IMR-90 (cell line): ENCODE data around the gene ADAMTS17. TPM values are rescaled to one million over a fixed set of nuclear protein-coding genes. Genes with fewer than 3 reads are reported as not detected.

Experiments
- ATAC-seq: fragments of 200-7000 bp; cut with Tn5 transposase; 2 replicates; pipeline ENCODE4 v1.9.1; 2020; ENCODE audit warnings: low read depth, mild to moderate bottlenecking, moderate library complexity
- BruUV-seq: library from RNA; stranded (reverse); fragments of 400-500 nt; replicated peaks from 2 replicates; lab custom pipeline; 2021; lab: Mats Ljungman, UMichigan
- CTCF ChIA-PET: fragments of 300-600 bp; formaldehyde crosslinking; extraction: SDS; loops from one replicate; lab custom pipeline; 2021; ENCODE audit warnings: antibody characterized with exemption; lab: Yijun Ruan, JAX
- POLR2A ChIA-PET: fragments of 300-600 bp; sonication (Branson Sonifier 250); formaldehyde crosslinking; loops from one replicate; lab custom pipeline; 2022; ENCODE audit warnings: antibody characterized with exemption; ENCODE audit not compliant: unreplicated experiment; lab: Charles Lee
- DNase-seq: peaks from one replicate; pipeline ENCODE4 v3.0.0; 2013
- H2AFZ ChIP-seq: replicated peaks from 2 replicates; pipeline ENCODE3; 2013; ENCODE audit warnings: low read length, mild to moderate bottlenecking; ENCODE audit not compliant: poor library complexity
- H2AK5ac ChIP-seq: 2 replicates; pipeline ENCODE4 v1.6.1; 2013; ENCODE audit warnings: low read depth, low read length, inconsistent platforms
- H2AK9ac ChIP-seq: replicated peaks from 2 replicates; pipeline ENCODE3; 2013; ENCODE audit warnings: mild to moderate bottlenecking, low read depth, low read length, moderate library complexity; ENCODE audit not compliant: poor library complexity
- H2BK120ac ChIP-seq: 2 replicates; pipeline ENCODE4 v1.6.1; 2013; ENCODE audit warnings: low read depth, low read length, inconsistent platforms
- H2BK15ac ChIP-seq: 3 replicates; pipeline ENCODE4 v1.6.1; 2013; ENCODE audit warnings: low read depth, low read length, inconsistent platforms
- H2BK20ac ChIP-seq: 2 replicates; pipeline ENCODE4 v1.6.1; 2013; ENCODE audit warnings: low read depth, mild to moderate bottlenecking, inconsistent platforms, low read length, moderate library complexity
- H2BK5ac ChIP-seq: 2 replicates; pipeline ENCODE4 v1.6.1; 2013; ENCODE audit warnings: mild to moderate bottlenecking, low read depth, low read length, inconsistent platforms; ENCODE audit not compliant: poor library complexity, severe bottlenecking
- H3K14ac ChIP-seq: replicated peaks from 2 replicates; pipeline ENCODE4 v1.6.1; 2013; ENCODE audit warnings: low read depth, low read length, inconsistent platforms
- H3K18ac ChIP-seq: 2 replicates; pipeline ENCODE4 v1.6.1; 2013; ENCODE audit warnings: low read depth, low read length, control low read depth
- H3K23ac ChIP-seq: 2 replicates; pipeline ENCODE4 v1.6.1; 2013; ENCODE audit warnings: low read depth, low read length, inconsistent platforms
- H3K27ac ChIP-seq: 2 replicates; pipeline ENCODE4 v1.5.1; 2013; ENCODE audit warnings: mild to moderate bottlenecking, control low read depth, low read length; ENCODE audit not compliant: insufficient read depth
- H3K27me3 ChIP-seq: 2 replicates; pipeline ENCODE4 v1.6.1; 2013; ENCODE audit warnings: low read length; ENCODE audit not compliant: control insufficient read depth, insufficient read depth
- H3K36me3 ChIP-seq: 2 replicates; pipeline ENCODE4 v1.6.1; 2013; ENCODE audit warnings: low read length, mixed read lengths; ENCODE audit not compliant: control insufficient read depth, insufficient read depth
- H3K4ac ChIP-seq: 2 replicates; pipeline ENCODE4 v1.6.1; 2013; ENCODE audit warnings: low read depth, low read length, inconsistent platforms
- H3K4me1 ChIP-seq: 2 replicates; pipeline ENCODE4 v1.6.1; 2013; ENCODE audit warnings: low read length, mixed read lengths; ENCODE audit not compliant: control insufficient read depth, insufficient read depth
- H3K4me2 ChIP-seq: 2 replicates; pipeline ENCODE4 v1.6.1; 2013; ENCODE audit warnings: low read depth, mild to moderate bottlenecking, control low read depth, low read length, moderate library complexity
- H3K4me3 ChIP-seq: 2 replicates; pipeline ENCODE4 v1.5.1; 2013; ENCODE audit warnings: low read depth, mild to moderate bottlenecking, control low read depth, low read length, moderate library complexity; ENCODE audit not compliant: insufficient read depth
- H3K56ac ChIP-seq: 2 replicates; pipeline ENCODE4 v1.6.1; 2013; ENCODE audit warnings: low read length, inconsistent platforms; ENCODE audit not compliant: insufficient read depth; ENCODE audit errors: extremely low read depth
- H3K79me1 ChIP-seq, 2 experiments: 2 replicates each; pipeline ENCODE4 v1.6.1; 2013; ENCODE audit warnings: low read length in 2 of 2, inconsistent platforms in 1 of 2, low read depth in 1 of 2
- H3K9ac ChIP-seq: 2 replicates; pipeline ENCODE4 v1.6.1; 2013; ENCODE audit warnings: low read depth, low read length, control low read depth
- H3K9me1 ChIP-seq: 2 replicates; pipeline ENCODE4 v1.6.1; 2013; ENCODE audit warnings: low read length, inconsistent platforms; ENCODE audit not compliant: insufficient read depth
- H3K9me3 ChIP-seq: 2 replicates; pipeline ENCODE4 v1.6.1; 2013; ENCODE audit warnings: low read length; ENCODE audit not compliant: control insufficient read depth, insufficient read depth
- H4K20me1 ChIP-seq: 2 replicates; pipeline ENCODE4 v1.6.1; 2013; ENCODE audit warnings: low read length, inconsistent platforms; ENCODE audit not compliant: insufficient read depth
- H4K5ac ChIP-seq: 2 replicates; pipeline ENCODE4 v1.6.1; 2013; ENCODE audit warnings: mild to moderate bottlenecking, low read depth, low read length, control low read depth
- H4K8ac ChIP-seq, 2 experiments: 2 replicates each; pipeline ENCODE4 v1.6.1; 2013; ENCODE audit warnings: low read depth in 2 of 2, low read length in 2 of 2, control low read depth in 1 of 2, inconsistent platforms in 1 of 2
- H4K91ac ChIP-seq: 2 replicates; pipeline ENCODE4 v1.6.1; 2013; ENCODE audit warnings: low read depth, low read length, inconsistent platforms; ENCODE audit not compliant: insufficient read depth
- BHLHE40 ChIP-seq: fragments of 150-350 bp; IDR thresholded peaks from 2 replicates; pipeline ENCODE4 v1.6.1; 2016; ENCODE audit warnings: mild to moderate bottlenecking, low read depth, low read length
- ELK1 ChIP-seq: fragments of 150-350 bp; IDR thresholded peaks from 2 replicates; pipeline ENCODE4 v1.6.1; 2016; ENCODE audit warnings: low read depth, mild to moderate bottlenecking, low read length, moderate library complexity, borderline replicate concordance
- FOS ChIP-seq: fragments of 150-350 bp; IDR thresholded peaks from 2 replicates; pipeline ENCODE4 v1.6.1; 2016; ENCODE audit warnings: low read depth, low read length
- NFE2L2 ChIP-seq: fragments of 150-350 bp; IDR thresholded peaks from 2 replicates; pipeline ENCODE4 v1.6.1; 2016; ENCODE audit warnings: low read depth, mild to moderate bottlenecking, low read length
- RAD21 ChIP-seq: IDR thresholded peaks from 2 replicates; pipeline ENCODE4 v1.6.1; 2012; ENCODE audit warnings: low read length, improper control_type of control experiment
- RCOR1 ChIP-seq: IDR thresholded peaks from 2 replicates; pipeline ENCODE4 v1.6.1; 2012; ENCODE audit warnings: mild to moderate bottlenecking, low read length, improper control_type of control experiment; ENCODE audit not compliant: insufficient replicate concordance
- RFX5 ChIP-seq: IDR thresholded peaks from 2 replicates; pipeline ENCODE4 v1.8.0; 2012; ENCODE audit warnings: low read depth, mild to moderate bottlenecking, low read length, moderate library complexity
- SMC3 ChIP-seq: fragments of 150-350 bp; IDR thresholded peaks from 2 replicates; pipeline ENCODE4 v1.6.1; 2016; ENCODE audit warnings: low read depth, mild to moderate bottlenecking, antibody characterized with exemption, low read length, moderate library complexity
- WGBS, 2 experiments: methylation state at CpG; one replicate each; pipeline versions ENCODE4 v1.1.5 to v1.1.7; 2013; ENCODE audit warnings: missing lambda C conversion rate in 2 of 2; ENCODE audit not compliant: insufficient read length in 1 of 2; ENCODE audit errors: extremely low coverage in 2 of 2; 5-methylcytosine and 5-hydroxymethylcytosine counted together
- dilution Hi-C: fragments of 300-500 bp; cut with HindIII; formaldehyde crosslinking; loops from one replicate; pipeline ENCODE4 v1.14.3; 2018; ENCODE audit warnings: low sequenced_read_pairs; ENCODE audit not compliant: unreplicated experiment
- in situ Hi-C: fragments of 300-500 bp; cut with MboI; formaldehyde crosslinking; loops from 3 replicates; pipeline ENCODE4 v1.14.3; 2019; ENCODE audit warnings: low sequenced_read_pairs, inconsistent platforms, mixed read lengths
- intact Hi-C: fragments of 100-400 bp; cut with micrococcal nuclease; formaldehyde crosslinking; loops from 2 replicates; pipeline ENCODE4 v1.10.0; 2022
- polyA plus RNA-seq, 3 experiments: library from polyadenylated mRNA; depleted of rRNA; stranded (reverse); fragments of >200 nt; gene quantifications; 2 replicates each; pipeline ENCODE4 v1.2.3, GENCODE V29; 2012; ENCODE audit warnings: low replicate concordance in 1 of 3
- total RNA-seq: library from RNA; depleted of rRNA; stranded (reverse); fragments of >200 nt; gene quantifications from 2 replicates; pipeline ENCODE4 v1.2.3, GENCODE V29; 2012
- TF ChIP-seq, protein P1 (sequence below): conservative IDR thresholded peaks from 2 replicates; pipeline ENCODE4 v1.5.1; 2012; ENCODE audit warnings: mild to moderate bottlenecking, low read depth, low read length, improper control_type of control experiment

ADAMTS17 gene
- total and polyA plus RNA-seq, 2 of the 4 experiments (the other 2 are of a cell fraction) = 0.03 TPM; not detected in 1

GRCh38 chr15:100295939-100296565 is 45.7 kb downstream of the ADAMTS17 start:
- no peaks in the 10 kb centered on the region for H3K36me3 ChIP-seq
- no peak for ATAC-seq
- no peak overlapping the region for H2BK20ac ChIP-seq
- no peak overlapping the region for H3K18ac ChIP-seq
- H3K23ac ChIP-seq = no peak overlapping the region
- intact Hi-C loops (no loop called here), dilution Hi-C loops (no loop called here), in situ Hi-C loops (no loop called here)
- no peak overlapping the region for H3K9ac ChIP-seq
- peaks cover 37% of the 10 kb centered on the region for H3K9me3 ChIP-seq
- no peak overlapping the region for H2AK5ac ChIP-seq
- no peak overlapping the region for H3K4me2 ChIP-seq
- H3K9me1 ChIP-seq = no peaks in the 10 kb centered on the region
- H4K91ac ChIP-seq = no peak overlapping the region
- H2AFZ ChIP-seq = no peak overlapping the region
- no peak overlapping the region for H2BK5ac ChIP-seq
- ChIA-PET CTCF (no interaction called here), POLR2A (no interaction called here)
- H3K4me1 ChIP-seq = no peaks in the 10 kb centered on the region
- no peaks in the 10 kb centered on the region for H3K79me1 ChIP-seq
- no peak overlapping the region for H2BK15ac ChIP-seq
- TF ChIP-seq RAD21 (no peak), NFE2L2 (no peak), RFX5 (no peak), BHLHE40 (no peak), RCOR1 (no peak), FOS (no peak), SMC3 (no peak), ELK1 (no peak)
- TF ChIP-seq, protein P1, sequence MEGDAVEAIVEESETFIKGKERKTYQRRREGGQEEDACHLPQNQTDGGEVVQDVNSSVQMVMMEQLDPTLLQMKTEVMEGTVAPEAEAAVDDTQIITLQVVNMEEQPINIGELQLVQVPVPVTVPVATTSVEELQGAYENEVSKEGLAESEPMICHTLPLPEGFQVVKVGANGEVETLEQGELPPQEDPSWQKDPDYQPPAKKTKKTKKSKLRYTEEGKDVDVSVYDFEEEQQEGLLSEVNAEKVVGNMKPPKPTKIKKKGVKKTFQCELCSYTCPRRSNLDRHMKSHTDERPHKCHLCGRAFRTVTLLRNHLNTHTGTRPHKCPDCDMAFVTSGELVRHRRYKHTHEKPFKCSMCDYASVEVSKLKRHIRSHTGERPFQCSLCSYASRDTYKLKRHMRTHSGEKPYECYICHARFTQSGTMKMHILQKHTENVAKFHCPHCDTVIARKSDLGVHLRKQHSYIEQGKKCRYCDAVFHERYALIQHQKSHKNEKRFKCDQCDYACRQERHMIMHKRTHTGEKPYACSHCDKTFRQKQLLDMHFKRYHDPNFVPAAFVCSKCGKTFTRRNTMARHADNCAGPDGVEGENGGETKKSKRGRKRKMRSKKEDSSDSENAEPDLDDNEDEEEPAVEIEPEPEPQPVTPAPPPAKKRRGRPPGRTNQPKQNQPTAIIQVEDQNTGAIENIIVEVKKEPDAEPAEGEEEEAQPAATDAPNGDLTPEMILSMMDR = no peak
- H3K56ac ChIP-seq = no peak overlapping the region
- no peak overlapping the region for H2AK9ac ChIP-seq
- H4K20me1 ChIP-seq = no peaks in the 10 kb centered on the region
- H3K27ac ChIP-seq = no peak overlapping the region
- H2BK120ac ChIP-seq = no peak overlapping the region
- H3K14ac ChIP-seq = no peak overlapping the region
- no peak overlapping the region for H4K5ac ChIP-seq
- no peak overlapping the region for H3K4ac ChIP-seq
- H3K4me3 ChIP-seq = no peak overlapping the region
- H3K27me3 ChIP-seq = no peaks in the 10 kb centered on the region
- H4K8ac ChIP-seq = no peak overlapping the region
- BruUV-seq = no TSS peak
- no peak for DNase-seq
- 70% methylated on average over 4 of the region's 8 CpGs; no CpG with 5 or more reads in 1 of the 2 experiments for WGBS, 2 experiments
